HG02870 (cell line): ENCODE measurements around the gene TRANK1.
"Not testable (repeated sequence)": the region's sequence is repeated elsewhere in the genome, so short reads cannot be mapped to it uniquely, and the experiment has no call there.

ENCODE experiments used
- ATAC-seq: cut with Tn5 transposase; IDR thresholded peaks from one replicate; pipeline ENCODE4 v1.9.1; 2021; ENCODE audit warnings: mild to moderate bottlenecking, moderate library complexity; ENCODE audit not compliant: unreplicated experiment

Gene TRANK1

GRCh38 chr3:36894914-36895313, 49.9 kb downstream of the TRANK1 start:
- ATAC-seq: no peak

- no peak for ATAC-seq
These were observed 51.0 kb downstream of the TRANK1 start for GRCh38 chr3:36893826-36894225.

DNA sequence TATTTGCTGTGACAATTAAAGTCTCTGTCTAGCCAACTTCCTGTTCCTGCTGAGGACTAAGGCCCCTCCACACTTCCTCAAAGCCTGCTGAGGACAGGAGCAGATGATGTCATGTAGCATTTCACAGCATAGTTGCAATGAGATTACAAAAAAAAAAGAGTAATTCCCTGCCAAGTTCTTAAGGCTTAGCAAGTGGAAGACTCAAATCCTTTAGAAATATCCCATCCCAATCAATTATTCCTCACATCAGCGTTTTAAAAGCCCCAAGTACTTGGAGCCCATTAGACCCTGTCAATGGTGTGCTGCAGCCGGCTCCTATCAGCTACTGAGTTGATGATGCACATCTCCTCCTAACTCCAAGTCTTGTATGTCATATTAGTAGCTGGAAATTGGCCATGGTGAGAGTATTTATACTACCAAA, 51.7 kb downstream of the TRANK1 start:
- ATAC-seq: peak; percentile 45

- no peak for ATAC-seq
These were observed 52.3 kb downstream of the TRANK1 start for GRCh38 chr3:36892457-36893136.

DNA sequence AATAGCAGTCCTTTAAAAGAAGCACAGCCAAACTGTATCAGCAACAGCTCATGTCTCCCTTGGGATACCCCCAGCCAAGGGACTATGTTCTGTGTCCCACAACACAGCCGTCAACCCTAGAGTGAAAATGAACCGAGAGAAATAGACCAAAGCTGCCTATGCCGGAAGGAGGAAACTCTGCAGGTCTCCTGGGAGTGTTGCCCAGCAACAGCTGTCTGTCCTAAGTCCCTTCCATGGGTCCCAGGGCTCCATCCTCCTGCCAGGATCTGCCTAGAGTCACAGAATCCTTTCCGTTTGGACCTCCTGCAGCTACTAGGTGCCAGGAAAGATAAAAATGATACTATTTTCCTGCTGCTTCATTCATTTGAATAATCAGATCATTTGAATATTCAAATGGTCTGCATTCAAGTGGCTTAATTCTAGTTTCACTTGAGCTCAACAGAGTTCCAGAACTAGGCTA, 53.1 kb downstream of the TRANK1 start:
- ATAC-seq: peak; percentile 71

DNA sequence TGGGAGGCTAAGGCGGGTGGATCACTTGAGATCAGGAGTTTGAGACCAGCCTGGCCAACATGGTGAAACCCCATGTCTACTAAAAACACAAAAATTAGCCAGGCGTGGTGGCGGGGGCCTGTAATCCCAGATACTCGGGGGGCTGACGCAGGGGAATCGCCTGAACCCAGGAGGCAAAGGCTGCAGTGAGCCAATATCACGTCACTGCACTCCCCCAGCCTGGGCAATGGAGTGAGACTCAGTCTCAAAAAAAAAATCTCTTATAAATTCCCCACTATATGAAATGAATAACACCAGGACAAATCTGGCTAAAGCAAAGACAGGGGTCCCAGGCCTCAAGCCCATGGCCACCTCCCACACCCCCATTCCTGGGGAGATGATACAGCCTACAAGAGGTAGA, 53.8 kb downstream of the TRANK1 start:
- not testable (repeated sequence) for ATAC-seq

DNA sequence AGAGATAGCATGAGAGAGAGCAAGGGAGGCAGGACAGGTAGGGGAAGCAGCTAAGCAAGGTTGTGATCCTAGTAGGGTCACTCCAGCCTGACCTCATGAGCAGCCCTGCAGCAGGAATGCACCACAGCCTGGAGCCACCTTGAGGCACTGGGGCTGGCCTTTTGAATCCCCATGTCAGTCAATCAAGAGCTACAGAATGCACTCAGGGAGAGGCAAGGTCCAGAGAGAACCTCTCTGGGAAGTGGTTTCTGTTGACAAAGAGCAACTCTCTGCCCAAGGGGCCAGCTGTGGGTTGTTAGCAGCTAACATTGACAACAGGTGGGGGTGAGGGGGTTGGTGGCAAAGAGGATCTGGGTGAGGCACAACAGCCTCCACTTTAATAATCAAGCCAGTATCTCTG, 54.6 kb downstream of the TRANK1 start:
- no peak for ATAC-seq

GRCh38 chr3:36881735-36882134, 63.1 kb downstream of the TRANK1 start:
- no peak for ATAC-seq

- not testable (repeated sequence) for ATAC-seq
These were observed 65.0 kb downstream of the TRANK1 start for GRCh38 chr3:36879842-36880241.

GRCh38 chr3:36877930-36878685, 66.7 kb downstream of the TRANK1 start:
- ATAC-seq: no peak

DNA sequence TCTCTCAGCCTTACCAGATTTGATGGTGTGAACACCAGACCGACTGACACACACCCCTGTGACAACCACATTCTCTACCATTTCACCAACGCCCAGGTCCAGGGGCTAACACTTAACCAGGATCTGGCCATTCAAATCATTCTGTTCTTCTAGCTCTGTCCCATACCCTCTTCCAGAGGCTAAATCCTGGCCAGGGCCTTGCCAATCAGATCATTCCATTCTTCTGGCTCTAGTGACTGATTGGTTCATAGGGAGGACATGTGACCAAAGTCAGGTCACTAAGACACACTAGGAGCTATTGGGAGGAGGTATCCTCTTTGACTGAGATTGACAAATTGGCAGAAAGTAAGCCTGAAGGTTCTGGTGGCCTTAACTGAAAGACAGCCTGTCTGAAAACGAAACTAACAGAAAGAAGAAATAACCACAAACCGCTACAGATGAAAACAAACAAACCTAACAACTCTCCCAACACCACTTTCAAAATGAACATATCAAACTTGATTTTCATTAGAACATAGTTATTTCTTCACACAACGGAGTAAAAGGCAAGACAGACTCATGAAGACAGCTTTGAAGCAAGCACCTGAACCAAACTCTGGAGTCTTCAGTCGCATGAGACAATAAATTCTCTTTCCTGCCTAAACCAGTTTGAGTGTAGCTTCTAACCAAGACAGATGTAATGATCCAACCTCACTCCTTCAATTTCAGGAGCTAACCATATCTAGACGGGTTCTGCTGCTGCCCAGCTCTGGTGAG, 68.5 kb downstream of the TRANK1 start:
- ATAC-seq: peak; percentile 99

- no peak for ATAC-seq
These were observed 69.5 kb downstream of the TRANK1 start for GRCh38 chr3:36875397-36875796.

GRCh38 chr3:36874424-36874823, 70.4 kb downstream of the TRANK1 start:
- no peak for ATAC-seq

- no peak for ATAC-seq
These were observed 73.3 kb downstream of the TRANK1 start for GRCh38 chr3:36871379-36872126.

GRCh38 chr3:36868614-36869436, 76.0 kb downstream of the TRANK1 start:
- peak; percentile 89 for ATAC-seq

DNA sequence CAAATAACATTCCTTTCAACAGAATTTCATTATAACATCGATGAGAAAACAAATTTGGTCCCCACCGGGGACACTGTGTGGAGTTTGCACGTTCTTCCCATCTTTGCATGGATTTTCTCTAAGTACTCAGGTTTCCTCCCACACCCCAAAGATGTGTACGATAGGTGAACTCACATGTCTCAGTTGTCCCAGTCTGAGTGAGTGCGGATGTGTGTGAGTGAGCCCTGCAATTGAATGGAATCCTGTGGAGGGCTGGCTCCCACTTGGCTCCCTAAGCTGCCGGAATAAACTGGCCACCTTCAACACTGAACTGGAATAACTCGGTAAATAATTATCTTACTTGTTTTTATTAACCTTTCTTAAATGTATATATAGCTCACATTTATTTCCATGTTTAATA, 77.0 kb downstream of the TRANK1 start:
- ATAC-seq: no peak

DNA sequence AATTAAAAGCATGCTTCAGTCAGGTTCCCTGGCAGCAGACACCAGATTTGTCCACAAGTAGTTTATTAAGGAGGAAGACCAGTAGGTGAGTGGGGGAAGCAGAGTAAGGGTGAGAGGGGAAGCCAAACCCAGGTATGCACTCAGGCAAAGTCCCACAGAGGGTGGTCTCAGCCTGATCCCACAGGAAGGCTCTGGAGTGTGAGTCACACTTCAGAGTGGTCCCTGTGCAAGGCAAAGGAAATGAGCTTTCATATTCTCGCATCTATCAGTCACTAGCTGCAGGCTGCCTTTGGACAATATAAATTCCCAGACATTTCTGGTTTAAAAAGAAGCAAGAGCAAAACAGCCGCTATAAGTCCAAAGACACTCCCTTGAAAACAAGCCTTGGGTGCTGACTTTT, 78.5 kb downstream of the TRANK1 start:
- ATAC-seq: no peak

GRCh38 chr3:36864180-36865053, 80.4 kb downstream of the TRANK1 start:
- ATAC-seq: no peak
